Endometrial microvascular endothelial cells (primary cell): ENCODE results near the gene SPACA6. TPM values are rescaled to one million over a fixed set of nuclear protein-coding genes. Genes with fewer than 3 reads are reported as not detected.
"Not testable (repeated sequence)": the region's sequence is repeated elsewhere in the genome, so short reads cannot be mapped to it uniquely, and the experiment has no call there.

Experiments used
- in situ Hi-C: cut with HindIII; loops from 2 replicates; pipeline ENCODE4 v1.10.0; 2017; ENCODE audit warnings: low sequenced_read_pairs, low pct_unique_long_range_greater_than_20kb; ENCODE audit errors: inconsistent ontology term
- total RNA-seq: library from RNA; depleted of rRNA; stranded (reverse); fragments of >200 nt; gene quantifications from one replicate; pipeline ENCODE4 v1.2.3, GENCODE V29; 2015; ENCODE audit errors: inconsistent ontology term

SPACA6 gene
- total RNA-seq, 1 donor from 2014 or later = 21.5 TPM

DNA sequence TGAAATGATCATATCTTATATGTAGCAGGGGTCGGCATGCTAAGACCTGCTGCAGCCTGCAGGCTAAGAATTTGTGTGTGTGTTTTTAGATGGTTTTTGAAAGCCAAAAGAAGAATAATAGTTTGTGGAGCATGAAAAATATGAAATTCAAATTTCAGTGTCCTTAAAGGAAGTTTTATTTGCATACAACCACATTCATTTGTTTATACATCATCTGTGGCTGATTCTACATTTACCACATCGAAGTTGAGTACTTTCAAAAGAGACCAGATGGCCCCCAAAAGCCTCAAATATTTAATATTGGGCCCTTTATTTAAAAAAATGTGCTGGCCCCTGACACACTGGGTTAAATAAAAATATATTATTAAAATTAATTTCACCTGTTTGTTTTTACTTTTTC, 29.4 kb downstream of the SPACA6 start:
- in situ Hi-C loops = no loop called here

- in situ Hi-C loops = no loop called here
These were observed 31.4 kb downstream of the SPACA6 start for GRCh38 chr19:51724543-51724942.

GRCh38 chr19:51726049-51726448, 32.9 kb downstream of the SPACA6 start:
- in situ Hi-C loops = no loop called here

DNA sequence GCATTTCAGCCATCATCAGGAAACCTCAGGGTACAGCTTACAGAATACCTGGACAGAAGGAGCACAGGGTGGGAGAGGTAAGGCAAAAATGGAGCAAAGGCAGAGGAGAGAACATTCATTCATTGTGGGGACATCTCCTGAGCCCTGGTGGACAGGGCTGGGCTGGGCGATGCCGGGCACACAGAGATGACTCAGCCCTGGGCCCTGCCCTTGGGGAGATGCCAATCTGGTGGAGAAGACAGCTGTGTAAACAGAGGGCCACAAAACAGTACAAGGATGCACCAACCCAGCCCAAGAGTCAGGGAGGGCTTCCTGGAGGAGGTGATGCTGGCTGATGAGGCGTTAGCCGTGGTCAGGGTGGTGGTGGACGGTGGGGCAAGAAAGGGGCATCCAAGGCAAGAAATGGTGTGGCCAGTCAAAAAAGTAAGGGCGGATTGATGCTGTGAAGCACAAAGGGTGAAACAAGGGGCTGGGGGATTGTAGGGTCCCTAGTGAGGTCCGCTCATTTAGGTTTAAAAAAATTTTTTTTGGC, 34.3 kb downstream of the SPACA6 start:
- in situ Hi-C loops = no loop called here

- in situ Hi-C loops = no loop called here
These were observed 36.7 kb downstream of the SPACA6 start for GRCh38 chr19:51729781-51730180.

DNA sequence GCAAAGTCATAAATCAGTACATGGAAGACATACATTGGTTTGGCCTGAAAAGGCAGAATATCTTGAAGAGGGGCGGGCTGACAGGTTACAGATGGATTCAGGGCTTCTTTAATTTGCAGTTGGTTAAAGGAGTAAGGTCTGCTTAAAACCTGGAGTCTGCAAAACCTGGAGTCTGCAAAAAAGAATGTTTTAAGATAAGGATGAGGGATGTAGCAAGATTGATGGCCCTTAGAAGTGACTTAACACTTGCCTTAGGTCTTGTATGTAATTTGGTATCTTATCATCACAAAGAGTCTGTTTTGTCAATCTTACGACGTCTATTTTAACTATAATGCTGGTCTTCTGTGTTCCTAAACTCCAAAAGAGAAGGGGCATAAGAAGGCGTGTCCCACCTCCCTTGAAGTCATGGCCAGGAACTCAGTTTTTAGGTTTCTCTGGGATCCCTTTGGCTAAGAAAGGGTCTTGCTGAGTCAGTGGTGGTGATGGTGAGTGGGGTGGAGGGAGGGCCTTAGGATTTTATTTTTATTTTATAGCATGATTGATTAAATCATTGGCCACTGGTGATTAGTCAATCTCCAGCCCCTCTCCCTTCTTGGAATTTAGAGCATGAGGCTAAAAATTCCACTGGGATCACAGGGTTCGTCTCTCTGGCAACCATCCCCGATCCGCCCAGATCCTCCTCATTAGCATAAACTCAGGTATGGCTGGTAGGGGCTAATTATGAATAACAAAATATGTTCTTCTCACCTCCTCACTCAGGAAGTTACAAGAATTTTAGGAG, 40.8 kb downstream of the SPACA6 start:
- in situ Hi-C loops = no loop called here

DNA sequence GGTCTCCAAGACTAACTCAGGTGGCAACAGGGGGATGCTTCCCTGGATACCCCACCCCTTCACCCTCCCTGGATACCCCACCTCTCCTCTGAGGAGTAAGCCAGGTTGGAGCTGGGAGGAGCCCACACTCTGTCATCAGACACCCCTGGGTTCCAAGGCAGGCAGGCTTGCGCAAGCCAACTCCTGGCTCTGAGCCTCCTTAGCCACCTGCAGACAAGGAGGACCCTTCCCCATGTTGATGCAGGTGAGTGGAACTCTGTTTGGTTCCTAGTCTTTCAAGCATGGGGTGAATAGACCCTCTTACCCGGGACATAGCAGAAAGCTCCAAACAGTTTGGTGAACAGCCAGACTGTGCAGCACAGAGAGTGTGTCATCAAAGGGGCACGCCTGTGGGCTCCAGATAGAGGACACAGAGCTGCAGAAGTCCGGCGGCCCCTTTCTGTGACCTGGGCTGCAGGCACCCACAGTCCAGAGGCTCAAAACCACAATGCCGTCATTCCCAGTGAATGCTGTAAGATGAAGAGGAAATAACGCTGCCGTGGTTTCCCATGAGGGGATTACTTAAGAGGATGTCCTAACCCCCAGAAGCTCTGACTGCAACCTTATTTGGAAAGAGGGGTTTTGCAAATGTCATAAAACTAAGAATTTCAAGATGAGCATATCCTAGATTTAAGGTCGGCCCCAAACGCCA, 42.8 kb downstream of the SPACA6 start:
- in situ Hi-C loops = no loop called here

GRCh38 chr19:51737389-51737788, 44.3 kb downstream of the SPACA6 start:
- in situ Hi-C loops = no loop called here

DNA sequence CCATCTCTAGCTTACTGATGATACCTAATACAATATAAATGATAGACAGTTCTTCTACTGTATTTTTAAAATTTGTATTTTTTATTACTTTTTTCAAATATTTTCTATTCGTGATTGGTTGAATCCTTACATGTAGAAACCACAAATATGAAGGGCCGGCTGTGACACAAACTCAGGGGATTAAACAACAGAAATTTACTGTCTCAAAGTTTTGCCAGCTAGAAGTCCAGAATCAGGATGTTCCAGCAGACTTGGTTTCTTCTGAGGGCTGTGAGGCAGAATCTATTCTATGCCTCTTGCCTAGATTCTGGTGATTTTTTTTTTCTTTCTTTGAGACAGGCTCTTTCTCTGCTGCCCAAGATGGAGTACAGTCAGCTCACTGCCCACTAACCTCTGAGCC, 44.8 kb downstream of the SPACA6 start:
- in situ Hi-C loops = no loop called here

DNA sequence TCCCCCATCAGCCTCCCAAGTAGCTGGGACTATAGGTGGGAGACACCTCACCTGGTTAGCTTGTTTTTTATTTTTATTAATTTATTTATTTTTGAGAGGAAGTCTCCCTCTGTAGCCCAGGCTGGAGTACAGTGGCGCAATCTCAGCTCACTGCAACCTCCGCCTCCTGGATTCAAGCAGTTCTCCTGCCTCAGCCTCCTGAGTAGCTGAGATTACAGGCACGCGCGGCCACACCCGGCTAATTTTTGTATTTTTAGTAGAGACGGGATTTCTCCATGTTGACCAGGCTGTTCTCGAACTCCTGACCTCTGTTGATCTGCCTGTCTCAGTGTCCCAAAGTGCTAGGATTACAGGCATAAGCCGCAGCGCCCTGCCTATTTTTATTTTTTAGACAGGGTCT, 45.4 kb downstream of the SPACA6 start:
- in situ Hi-C loops = not testable (repeated sequence)

DNA sequence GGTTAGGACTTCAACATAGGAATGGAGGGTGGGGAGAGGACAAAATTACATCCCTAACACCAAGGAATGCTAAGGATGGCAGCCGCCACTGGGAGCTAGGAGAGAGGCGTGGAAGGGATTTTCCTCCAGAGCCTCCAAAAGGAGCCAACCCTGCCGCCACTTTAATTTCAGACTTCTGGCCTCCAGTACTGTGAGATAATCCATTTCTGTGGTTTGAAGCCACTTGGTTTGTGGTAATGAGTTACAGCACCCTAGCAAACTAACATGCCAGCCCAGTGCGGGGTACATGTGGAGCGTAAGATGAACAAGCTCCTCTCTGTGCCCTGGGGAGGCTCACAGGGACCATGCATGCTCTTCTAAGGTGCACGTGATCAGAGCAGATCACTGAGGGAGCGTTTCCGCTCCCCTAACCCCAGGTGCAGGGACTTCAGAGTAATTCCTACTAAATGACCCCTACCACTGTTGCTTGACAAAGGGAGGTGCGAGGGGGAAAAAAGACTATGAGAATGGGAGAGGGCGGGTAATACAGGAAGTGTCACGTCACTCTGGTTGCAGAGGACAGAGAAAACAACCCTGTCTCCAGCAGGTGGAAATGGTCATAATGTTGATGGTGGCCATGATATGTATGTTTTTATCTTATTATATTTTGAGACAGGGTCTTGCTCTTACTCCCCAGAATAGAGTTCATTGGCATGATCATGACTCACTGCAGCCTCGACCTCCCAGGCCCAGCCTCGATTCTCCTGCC, 46.5 kb downstream of the SPACA6 start:
- in situ Hi-C loops = no loop called here

GRCh38 chr19:51740356-51740755, 47.2 kb downstream of the SPACA6 start:
- in situ Hi-C loops = no loop called here

GRCh38 chr19:51742789-51743188, 49.7 kb downstream of the SPACA6 start:
- in situ Hi-C loops = no loop called here

DNA sequence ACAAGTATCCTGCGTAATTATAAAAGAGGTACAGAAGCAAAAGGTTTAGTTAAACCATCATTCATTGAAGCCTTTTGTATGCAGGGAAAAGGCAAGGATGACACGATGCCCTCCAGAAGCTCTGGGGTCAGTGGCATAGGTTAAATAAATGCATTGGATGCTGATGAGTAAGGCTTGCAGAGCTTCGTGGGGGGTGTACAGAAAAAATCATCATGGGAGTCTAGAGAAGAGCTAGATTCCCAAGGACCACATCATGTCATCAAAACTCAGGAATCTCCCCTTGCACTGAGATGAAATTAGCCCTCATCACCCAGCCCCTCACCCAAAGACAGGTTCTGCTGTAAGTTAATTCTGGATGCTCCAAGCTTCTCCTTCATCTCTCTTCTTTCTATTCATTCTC, 50.3 kb downstream of the SPACA6 start:
- in situ Hi-C loops = no loop called here

DNA sequence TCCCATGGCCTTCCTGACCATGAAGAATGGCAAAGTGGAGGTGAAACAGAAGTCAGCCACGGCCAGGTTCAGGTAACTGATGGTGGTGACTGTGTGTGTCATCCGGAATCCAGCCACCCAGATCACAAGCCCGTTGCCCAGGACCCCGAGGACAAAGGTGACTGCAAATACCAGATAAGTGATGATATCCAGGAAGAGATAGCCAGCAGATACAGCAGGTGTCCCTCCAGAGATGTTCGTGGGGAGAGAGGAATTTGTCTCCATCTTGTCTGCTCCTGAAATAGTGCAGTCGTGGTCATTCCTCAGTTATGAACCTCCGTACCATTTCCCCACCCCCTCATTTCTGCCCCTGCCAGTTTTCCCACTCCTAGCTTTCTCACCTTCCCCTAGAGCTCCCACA, 53.6 kb downstream of the SPACA6 start:
- in situ Hi-C loops = no loop called here

DNA sequence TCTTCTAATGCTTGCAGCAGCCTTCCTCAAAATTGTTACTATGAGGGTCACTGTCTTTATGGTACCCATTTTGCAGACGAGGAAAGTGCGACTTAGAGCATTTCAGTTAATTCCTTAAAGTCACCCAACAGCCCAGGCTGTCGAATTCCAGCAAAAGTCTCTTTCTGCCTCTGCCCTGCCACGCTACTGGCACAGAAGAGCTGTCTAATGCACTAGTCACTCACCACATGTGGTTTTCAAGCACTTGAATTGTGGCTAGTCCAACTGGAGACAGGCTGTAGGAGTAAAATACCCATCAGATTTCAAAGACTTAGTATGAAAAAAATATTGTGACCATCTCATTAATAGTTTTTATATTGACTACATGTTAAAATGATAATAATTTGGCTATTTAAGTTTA, 56.8 kb downstream of the SPACA6 start:
- in situ Hi-C loops = no loop called here

DNA sequence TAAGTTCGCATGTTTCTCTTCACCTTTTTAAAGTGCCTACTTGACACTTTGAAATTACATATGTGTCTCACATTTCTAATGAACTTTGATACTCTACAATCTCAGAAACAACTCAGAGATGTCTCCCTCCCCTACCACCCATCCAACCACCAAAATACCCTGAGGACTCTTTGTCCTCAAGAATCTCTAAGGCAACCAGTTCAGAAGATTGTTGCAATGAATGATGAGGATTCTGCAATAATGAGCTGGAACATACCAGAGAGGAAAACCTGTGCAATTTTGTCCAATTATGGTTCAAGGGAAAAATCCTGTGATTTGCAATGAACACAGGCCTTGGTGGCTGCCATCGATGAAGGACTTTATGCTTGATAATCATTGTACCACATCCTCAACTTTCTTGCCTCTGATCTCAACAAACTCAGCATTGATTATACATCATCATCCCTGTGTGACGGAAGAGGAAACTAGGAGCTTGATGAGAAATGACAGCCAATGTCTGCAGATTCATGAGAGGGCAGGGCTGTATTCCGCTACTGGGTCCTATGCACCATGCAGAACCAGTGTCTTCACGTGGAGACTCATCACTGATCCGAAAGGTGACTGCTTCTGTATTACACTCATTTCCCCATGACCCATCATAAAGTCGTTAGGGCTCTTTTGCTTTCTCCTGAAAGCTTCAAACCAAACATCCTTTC, 57.4 kb downstream of the SPACA6 start:
- in situ Hi-C loops = no loop called here

DNA sequence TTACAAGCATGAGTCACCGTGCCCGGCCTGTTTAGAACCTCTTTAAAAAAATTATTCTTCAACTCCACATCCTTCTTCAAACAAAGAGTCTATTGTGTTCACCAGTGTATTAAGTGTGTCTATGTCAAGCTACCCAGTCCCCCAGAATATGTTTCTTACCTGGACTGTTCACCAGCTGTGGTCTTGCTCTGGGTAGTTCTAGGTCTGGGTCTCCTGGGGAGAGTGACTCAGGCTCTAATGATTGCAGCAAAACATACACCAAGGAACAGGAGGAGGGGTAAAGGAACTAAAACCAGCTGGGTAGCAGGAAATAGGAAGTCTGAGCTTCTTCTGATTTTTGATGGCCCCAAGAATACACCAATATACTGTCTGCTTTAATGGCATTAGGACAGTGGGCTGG, 58.5 kb downstream of the SPACA6 start, which contains the start of gene FPR1:
Gene FPR1, minus strand, starts transcription at position 224 of the 400 bp plus-strand sequence. CDS start 4,884 bp downstream, outside the sequence.
- in situ Hi-C loops = no loop called here

GRCh38 chr19:51754109-51754508, 61.0 kb downstream of the SPACA6 start:
- in situ Hi-C loops = no loop called here
